Activated CD8-positive, alpha-beta T cell treated with anti-CD3 and anti-CD28 coated beads for 36 hours (primary cell): ENCODE data around the gene ADPRHL1. TPM values are rescaled to one million over a fixed set of nuclear protein-coding genes. Genes with fewer than 3 reads are reported as not detected.

Experiments
- ATAC-seq: fragments of 200-7000 bp; cut with Tn5 transposase; one replicate; pipeline ENCODE4 v1.10.0; 2021; ENCODE audit warnings: mild to moderate bottlenecking, moderate library complexity
- CTCF ChIA-PET: fragments of 350-600 bp; sonication (Branson Sonifier 250); formaldehyde crosslinking; loops from one replicate; lab custom pipeline; 2021; ENCODE audit warnings: antibody characterized with exemption; lab: Charles Lee
- POLR2A ChIA-PET: fragments of 350-600 bp; sonication (Branson Sonifier 250); formaldehyde crosslinking; loops from one replicate; lab custom pipeline; 2021; ENCODE audit warnings: antibody characterized with exemption; lab: Charles Lee
- DNase-seq: peaks from one replicate; pipeline ENCODE4 v3.0.0-alpha.2; 2020
- H3K27ac Mint-ChIP-seq: one replicate; pipeline ENCODE4 v1.8.0; 2021; ENCODE audit warnings: mild to moderate bottlenecking, mixed read lengths
- H3K27me3 Mint-ChIP-seq: one replicate; pipeline ENCODE4 v1.8.0; 2021; ENCODE audit warnings: mixed read lengths
- H3K36me3 Mint-ChIP-seq: one replicate; pipeline ENCODE4 v1.8.0; 2021; ENCODE audit warnings: low read depth, mixed read lengths
- H3K4me1 Mint-ChIP-seq: one replicate; pipeline ENCODE4 v1.8.0; 2021; ENCODE audit warnings: low read depth, mixed read lengths
- H3K4me3 Mint-ChIP-seq: one replicate; pipeline ENCODE4 v1.8.0; 2021; ENCODE audit warnings: mild to moderate bottlenecking, moderate library complexity, mixed read lengths
- H3K9me3 Mint-ChIP-seq: one replicate; pipeline ENCODE4 v1.8.0; 2021; ENCODE audit warnings: mixed read lengths
- CTCF ChIP-seq: fragments of 200-600 bp; IDR thresholded peaks from one replicate; pipeline ENCODE4 v1.8.0; 2022; ENCODE audit warnings: antibody characterized with exemption, mild to moderate bottlenecking
- intact Hi-C: fragments of 100-400 bp; cut with micrococcal nuclease; formaldehyde crosslinking; loops from one replicate; pipeline ENCODE4 v1.10.0; 2022
- total RNA-seq, 2 experiments: library from RNA; stranded (reverse); gene quantifications; one replicate each; pipeline ENCODE4 v1.2.3, GENCODE V29; 2021

The ADPRHL1 gene
- total RNA-seq, 2 experiments from 2014 or later: 0.23 to 0.36 TPM

- intact Hi-C loops: no loop called here
- no peaks in the 10 kb centered on the region for H3K4me1 Mint-ChIP-seq
- ChIA-PET POLR2A (no interaction called here), CTCF (interaction anchor here (1.9 kb wide), 1 partner anchor 39 kb away, joined by 6 read pairs; no protein-coding TSS in a partner anchor)
- H3K27me3 Mint-ChIP-seq: peaks cover 4% of the 10 kb centered on the region
- no peak overlapping the region for H3K27ac Mint-ChIP-seq
- no peak for TF ChIP-seq CTCF
- no peaks in the 10 kb centered on the region for H3K9me3 Mint-ChIP-seq
- H3K36me3 Mint-ChIP-seq: no peaks in the 10 kb centered on the region
- no peak overlapping the region for H3K4me3 Mint-ChIP-seq
- ATAC-seq (no peak), DNase-seq (no peak)
These were observed 98.3 kb downstream of the ADPRHL1 start for GRCh38 chr13:113354831-113355610.

GRCh38 chr13:113353254-113353653 is 100.0 kb downstream of the ADPRHL1 start:
- Mint-ChIP-seq H3K4me3 (no peak overlapping the region), H3K27me3 (peaks cover under 1% of the 10 kb centered on the region), H3K4me1 (no peaks in the 10 kb centered on the region), H3K9me3 (no peaks in the 10 kb centered on the region), H3K27ac (no peak overlapping the region), H3K36me3 (no peaks in the 10 kb centered on the region)
- ATAC-seq (no peak), DNase-seq (no peak)
- TF ChIP-seq CTCF: no peak
- ChIA-PET POLR2A (no interaction called here), CTCF (no interaction called here)
- intact Hi-C loops: no loop called here

GRCh38 chr13:113351514-113352026 is 101.7 kb downstream of the ADPRHL1 start:
- H3K36me3 Mint-ChIP-seq: no peaks in the 10 kb centered on the region
- no peak overlapping the region for H3K4me3 Mint-ChIP-seq
- H3K27ac Mint-ChIP-seq: no peak overlapping the region
- no peaks in the 10 kb centered on the region for H3K27me3 Mint-ChIP-seq
- POLR2A ChIA-PET: no interaction called here
- DNase-seq: no peak
- intact Hi-C loops: no loop called here
- H3K9me3 Mint-ChIP-seq: no peaks in the 10 kb centered on the region
- CTCF ChIA-PET: no interaction called here
- no peak for ATAC-seq
- no peaks in the 10 kb centered on the region for H3K4me1 Mint-ChIP-seq
- no peak for TF ChIP-seq CTCF

- Mint-ChIP-seq H3K27me3 (no peaks in the 10 kb centered on the region), H3K4me3 (no peak overlapping the region), H3K4me1 (no peaks in the 10 kb centered on the region), H3K36me3 (no peaks in the 10 kb centered on the region), H3K27ac (no peak overlapping the region), H3K9me3 (no peaks in the 10 kb centered on the region)
- TF ChIP-seq CTCF: no peak
- DNase-seq: no peak
- ChIA-PET POLR2A (no interaction called here), CTCF (no interaction called here)
- intact Hi-C loops: no loop called here
- no peak for ATAC-seq
These were observed 102.4 kb downstream of the ADPRHL1 start for GRCh38 chr13:113350938-113351335.
